NCI-H1092 (cell line): ENCODE data around the gene FAM149B1.
A peak's percentile ranks its signal among the peaks of the same experiment; 100 is the strongest.
"Not testable (repeated sequence)": the region's sequence is repeated elsewhere in the genome, so short reads cannot be mapped to it uniquely, and the experiment has no call there.

ENCODE experiments used
- DNase-seq: peaks from one replicate; lab custom pipeline; 2025; lab: John Stamatoyannopoulos, UW

The FAM149B1 gene

DNA sequence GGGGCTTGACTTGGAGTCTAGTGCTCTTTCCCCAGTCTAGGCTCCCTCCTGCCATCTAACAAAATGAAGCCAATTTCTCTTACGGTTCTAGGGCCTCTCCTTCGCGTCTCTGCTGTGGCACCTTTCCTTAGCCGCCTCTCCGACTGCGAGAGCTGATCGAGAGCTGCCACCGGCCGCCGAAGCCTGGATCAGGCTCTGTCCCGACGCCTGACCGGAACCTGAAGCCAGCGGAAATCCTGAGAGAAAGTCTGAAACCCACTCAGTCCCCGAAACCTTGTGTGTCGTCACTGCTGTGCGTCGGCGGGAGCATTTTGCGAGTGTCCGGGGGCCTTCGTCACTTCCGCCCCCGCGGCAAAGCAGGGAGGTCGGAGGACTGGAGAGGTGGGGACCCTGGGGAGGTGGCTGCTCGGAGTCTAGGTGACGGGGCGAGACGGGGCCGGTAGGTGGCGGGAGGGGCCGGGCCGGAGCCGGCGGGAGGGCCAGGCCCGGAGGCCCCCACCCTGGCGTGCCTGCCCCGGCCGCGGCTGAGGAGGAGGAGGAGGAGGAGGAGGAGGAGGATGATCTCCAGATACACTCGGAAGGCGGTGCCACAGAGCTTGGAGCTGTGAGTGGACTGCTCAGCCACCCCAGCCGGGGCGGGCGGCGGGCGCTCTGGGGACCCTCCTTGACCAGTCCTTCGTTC, at the start of gene FAM149B1, which contains the start of gene ECD:
Gene FAM149B1 (plus strand): TSS at position 337 of the 682 bp plus-strand sequence. CDS start 221 bp downstream, at position 558.
Gene ECD (minus strand): TSS at position 226 of the 682 bp plus-strand sequence. CDS start 4,071 bp downstream, outside the sequence.
- DNase-seq = peak; percentile 89

- no peak for DNase-seq
These were observed 48.5 kb upstream of the FAM149B1 start for GRCh38 chr10:73119457-73119856.

DNA sequence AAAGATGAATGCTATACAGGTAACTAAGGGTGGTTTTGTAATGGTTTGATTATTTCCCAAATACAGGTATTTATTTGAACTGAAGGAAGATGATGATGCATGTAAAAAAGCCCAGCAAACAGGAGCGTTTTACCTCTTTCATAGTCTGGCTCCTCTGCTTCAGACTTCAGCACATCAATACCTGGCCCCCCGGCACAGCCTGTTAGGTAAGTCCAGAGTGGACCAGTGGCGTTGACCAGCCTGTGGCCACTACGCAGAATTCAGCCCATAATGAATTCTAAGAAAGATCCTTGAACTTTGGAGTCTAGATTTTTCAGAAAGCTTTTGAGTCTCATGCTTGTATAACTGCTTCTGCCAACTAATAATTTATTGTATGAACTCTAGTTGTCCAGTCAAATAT, 48.0 kb upstream of the FAM149B1 start:
- no peak for DNase-seq

GRCh38 chr10:73126343-73126742, 41.6 kb upstream of the FAM149B1 start:
- no peak for DNase-seq

GRCh38 chr10:73131301-73131700, 36.6 kb upstream of the FAM149B1 start:
- DNase-seq = no peak

- DNase-seq = no peak
These were observed 35.8 kb upstream of the FAM149B1 start for GRCh38 chr10:73131913-73132686.

DNA sequence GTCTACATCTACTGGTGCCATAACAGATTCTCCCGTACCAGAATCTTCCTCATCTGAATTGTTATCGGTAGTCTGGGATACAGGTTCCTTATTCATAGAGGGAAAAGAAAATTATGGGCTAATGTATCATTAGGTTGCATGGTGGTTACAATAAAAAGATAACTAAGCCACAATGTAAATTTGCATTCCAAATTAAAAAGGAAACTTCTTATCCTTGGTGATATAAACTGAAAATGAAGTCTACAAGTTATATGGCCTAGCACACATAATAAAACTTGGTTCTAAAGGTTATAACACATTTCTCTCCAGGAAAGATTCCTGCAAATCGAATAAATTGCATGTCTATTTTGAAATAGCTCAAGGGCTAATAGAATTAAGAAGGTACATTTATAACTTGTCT, 33.2 kb upstream of the FAM149B1 start:
- no peak for DNase-seq

DNA sequence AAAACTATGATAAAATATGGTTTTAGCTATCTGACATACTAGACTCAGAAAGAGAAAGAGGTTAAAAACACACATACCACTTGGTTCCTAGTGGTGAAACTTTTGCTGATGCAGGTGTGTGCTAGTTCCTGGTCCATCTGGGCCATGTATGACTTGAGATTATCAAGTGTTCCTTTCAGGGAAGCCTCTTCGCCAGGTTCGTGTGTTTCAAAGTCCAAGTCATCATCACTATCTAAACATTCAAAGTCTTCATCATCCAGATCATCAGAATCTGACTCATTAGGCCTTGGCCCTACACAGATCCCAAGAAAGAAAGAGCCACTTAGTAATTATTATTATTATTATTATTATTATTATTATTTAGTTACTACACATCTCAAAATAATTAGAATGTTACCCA, 31.3 kb upstream of the FAM149B1 start:
- DNase-seq = no peak

DNA sequence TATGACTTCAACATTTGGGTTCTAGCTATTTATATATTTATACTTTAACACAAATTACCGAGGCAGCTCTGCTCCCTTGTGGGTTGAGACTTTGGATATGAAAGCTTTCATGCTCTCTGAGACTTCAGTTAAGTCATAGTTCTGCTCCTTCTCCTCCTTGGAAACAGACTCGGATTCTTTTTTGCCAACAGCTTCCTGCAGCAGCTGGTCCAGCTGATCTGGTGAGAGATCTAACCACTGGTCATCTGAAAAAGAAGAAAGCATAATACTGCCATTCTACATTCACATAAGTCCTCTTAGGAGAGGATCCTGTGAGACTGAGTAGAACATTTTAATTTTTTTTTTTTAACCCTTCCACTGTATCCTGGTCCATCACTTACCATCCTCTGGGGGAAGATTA, 28.7 kb upstream of the FAM149B1 start:
- no peak for DNase-seq

GRCh38 chr10:73141603-73142002, 26.3 kb upstream of the FAM149B1 start:
- no peak for DNase-seq

GRCh38 chr10:73150633-73151413, 17.1 kb upstream of the FAM149B1 start:
- DNase-seq = not testable (repeated sequence)

- no peak for DNase-seq
These were observed 15.9 kb upstream of the FAM149B1 start for GRCh38 chr10:73152009-73152408.

- no peak for DNase-seq
These were observed 11.9 kb upstream of the FAM149B1 start for GRCh38 chr10:73156054-73156453.

GRCh38 chr10:73159038-73159648, 8.8 kb upstream of the FAM149B1 start:
- DNase-seq = no peak

- no peak for DNase-seq
These were observed 6.8 kb upstream of the FAM149B1 start for GRCh38 chr10:73161079-73161478.

DNA sequence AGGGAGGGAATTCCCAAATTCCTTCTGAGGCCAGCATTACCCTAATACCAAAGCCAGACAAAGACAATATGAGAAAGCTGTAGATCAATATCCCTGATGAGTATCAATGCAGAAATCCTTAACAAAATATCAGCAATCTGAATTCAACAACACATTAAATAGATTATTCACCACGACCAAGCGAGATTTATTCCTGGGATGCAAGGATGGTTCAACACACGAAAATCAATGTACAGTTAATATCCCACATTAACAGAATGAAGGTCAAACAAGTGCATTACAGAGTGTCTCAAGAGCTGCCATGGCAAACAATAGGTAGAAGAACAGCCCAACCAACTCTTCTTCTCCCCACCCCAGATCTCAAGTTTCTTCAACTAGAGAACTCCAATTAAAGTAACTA, 6.3 kb upstream of the FAM149B1 start:
- no peak for DNase-seq

DNA sequence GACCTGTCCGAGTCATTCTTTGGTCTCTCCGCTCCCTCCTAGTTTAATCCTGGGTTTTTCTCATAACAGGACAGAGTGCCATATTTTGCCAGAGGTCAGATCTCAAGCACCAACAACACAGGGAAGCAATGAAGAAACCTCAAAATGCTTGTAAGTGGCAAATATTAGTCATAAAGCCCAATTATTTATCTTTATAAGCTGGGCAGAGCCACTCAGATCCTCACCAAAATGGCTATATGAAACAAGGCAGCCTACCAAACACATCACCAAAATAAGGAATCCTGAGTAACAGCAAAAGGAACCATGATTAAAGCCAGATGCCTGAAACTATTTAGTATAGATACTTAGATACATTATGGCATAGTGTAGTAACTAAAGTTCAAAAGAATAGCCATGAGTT, 4.8 kb upstream of the FAM149B1 start:
- no peak for DNase-seq

DNA sequence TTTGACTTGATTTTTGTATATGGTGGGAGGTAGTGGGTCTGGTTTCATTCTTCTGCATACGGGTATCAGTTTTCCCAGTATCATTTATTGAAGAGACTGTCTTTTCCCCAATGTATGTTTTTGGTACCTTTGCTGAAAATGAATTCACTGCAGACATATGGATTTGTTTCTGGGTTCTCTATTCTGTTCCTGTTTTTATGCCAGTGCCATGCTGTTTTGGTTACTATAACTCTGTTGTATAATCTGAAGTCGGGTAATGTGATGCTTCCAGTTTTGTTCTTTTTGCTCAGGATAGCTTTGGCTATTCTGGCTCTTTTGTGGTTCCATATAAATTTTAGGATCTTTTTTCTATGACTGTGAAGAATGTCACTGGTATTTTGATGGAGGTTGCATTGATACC, 947 bp upstream of the FAM149B1 start:
- DNase-seq = no peak

- DNase-seq = no peak
These were observed 499 bp upstream of the FAM149B1 start for GRCh38 chr10:73167458-73167782.

GRCh38 chr10:73168465-73168803, 515 bp downstream of the FAM149B1 start:
- DNase-seq = no peak

DNA sequence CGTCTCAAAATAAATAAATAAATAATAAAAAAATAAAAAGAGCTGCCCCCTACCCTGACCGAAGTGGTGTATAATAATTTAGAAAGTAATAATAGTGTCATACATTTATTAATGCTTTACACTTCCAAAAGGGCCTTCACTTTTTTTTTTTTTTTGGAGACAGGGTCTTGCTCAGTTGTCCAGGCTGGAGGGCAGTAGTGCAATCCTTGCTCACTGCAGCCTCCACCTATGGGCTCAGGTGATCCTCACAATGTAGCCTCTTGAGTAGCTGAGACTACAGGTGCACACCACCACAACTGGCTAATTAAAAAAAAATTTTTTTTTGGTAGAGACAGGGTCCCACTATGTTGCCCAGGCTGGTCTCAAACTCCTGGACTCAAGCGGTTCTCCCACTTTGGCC, 1.4 kb downstream of the FAM149B1 start:
- no peak for DNase-seq

DNA sequence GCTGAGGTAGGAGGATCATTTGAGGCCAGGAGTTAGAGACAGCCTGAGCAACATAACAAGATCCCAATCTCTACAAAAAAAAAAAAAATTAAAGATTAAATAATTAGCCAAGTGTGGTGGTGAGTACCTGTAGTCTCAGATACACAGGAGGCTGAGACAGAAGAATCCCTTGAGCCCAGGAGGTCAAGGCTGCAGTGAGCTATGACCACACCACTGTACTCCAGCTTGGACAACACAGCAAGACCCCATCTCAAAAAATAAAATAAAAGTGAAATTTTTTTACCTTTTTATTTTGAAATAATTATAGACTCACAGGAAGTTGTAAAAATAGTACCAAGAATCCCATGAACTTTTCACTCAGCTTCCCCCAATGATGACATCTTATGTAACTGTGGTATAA, 4.9 kb downstream of the FAM149B1 start:
- no peak for DNase-seq
